LoVo (cell line): ENCODE results near the gene STK26.
A peak's percentile ranks its signal among the peaks of the same experiment; 100 is the strongest.
"Not testable (repeated sequence)": the region's sequence is repeated elsewhere in the genome, so short reads cannot be mapped to it uniquely, and the experiment has no call there.

ENCODE experiments used
- DNase-seq: peaks from one replicate; pipeline ENCODE4 v3.0.0-alpha.2; 2016; ENCODE audit warnings: low spot score

Gene STK26

DNA sequence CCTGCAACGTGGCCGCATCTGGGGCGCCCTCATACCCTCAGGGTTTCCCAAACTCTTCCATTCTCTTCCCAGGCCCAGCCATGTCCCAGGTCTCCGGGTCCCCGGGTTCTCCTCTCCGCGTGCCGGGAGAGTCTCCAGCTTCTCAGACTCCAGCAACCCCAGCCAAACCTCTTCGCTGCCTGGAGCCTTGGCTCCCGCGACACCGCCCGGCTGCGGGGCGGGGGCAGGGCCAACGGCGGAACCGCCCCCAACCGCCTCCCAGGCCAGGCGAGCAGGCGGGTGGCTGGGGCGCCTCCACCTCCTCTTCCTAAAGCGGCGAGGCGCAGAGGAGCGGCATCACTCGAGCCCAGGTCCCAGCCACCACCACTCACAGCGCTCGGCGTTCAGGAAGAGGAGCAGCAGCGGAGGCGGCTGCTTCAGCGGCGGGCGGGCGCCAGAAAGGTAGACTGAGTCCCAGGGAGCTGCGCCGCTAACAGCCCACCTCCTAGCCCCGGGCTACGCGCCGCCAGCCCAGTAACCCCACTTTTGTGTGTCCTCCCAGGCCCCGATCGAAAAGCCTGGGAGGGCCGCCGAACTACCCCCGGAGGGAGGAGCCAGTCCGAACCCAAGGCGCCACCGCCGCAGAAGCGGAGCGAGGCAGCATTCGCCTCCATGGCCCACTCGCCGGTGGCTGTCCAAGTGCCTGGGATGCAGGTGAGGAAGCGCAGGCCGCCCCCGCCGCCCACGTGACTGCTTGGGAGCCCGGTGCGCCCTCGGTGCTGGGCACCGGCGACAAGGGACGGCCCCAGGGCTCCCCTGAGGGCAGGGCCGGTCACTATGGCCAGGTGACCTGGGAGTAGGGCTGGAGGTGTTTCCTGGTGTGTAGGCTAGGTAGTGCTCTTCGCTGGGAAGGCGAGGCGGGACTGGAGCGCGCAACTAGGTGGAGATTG lies at the start of gene STK26:
Gene STK26 (plus strand): TSS at position 336 of the 929 bp plus-strand sequence. CDS start 316 bp downstream, at position 652.
- DNase-seq = peak; percentile 65

GRCh38 chrX:131975851-131976250 lies 47.3 kb upstream of the STK26 start:
- DNase-seq = no peak

GRCh38 chrX:131977619-131978018 lies 45.5 kb upstream of the STK26 start:
- no peak for DNase-seq

- no peak for DNase-seq
Measured at GRCh38 chrX:131979116-131979515, 44.0 kb upstream of the STK26 start.

- DNase-seq = no peak
Measured at GRCh38 chrX:131985526-131986049, 37.5 kb upstream of the STK26 start.

DNA sequence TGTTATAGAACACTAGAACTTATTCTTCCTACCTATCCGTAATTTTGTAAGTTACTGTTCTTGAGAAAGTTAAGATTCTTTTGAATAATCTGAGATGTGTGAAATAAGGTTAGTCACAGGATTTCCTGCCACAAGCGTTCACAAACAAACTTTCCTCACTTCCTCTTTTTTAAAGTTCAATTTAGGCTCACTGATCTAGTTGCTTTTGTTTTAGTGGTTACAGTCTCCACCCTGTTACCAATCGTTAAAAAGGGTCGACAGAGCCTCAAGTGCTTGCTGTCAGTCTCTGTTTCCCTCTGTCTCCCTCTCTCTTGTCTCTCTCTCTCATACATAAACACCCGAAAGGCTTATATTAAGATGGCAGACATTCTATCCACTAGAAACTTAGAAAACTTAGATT lies 35.9 kb upstream of the STK26 start:
- DNase-seq = no peak

DNA sequence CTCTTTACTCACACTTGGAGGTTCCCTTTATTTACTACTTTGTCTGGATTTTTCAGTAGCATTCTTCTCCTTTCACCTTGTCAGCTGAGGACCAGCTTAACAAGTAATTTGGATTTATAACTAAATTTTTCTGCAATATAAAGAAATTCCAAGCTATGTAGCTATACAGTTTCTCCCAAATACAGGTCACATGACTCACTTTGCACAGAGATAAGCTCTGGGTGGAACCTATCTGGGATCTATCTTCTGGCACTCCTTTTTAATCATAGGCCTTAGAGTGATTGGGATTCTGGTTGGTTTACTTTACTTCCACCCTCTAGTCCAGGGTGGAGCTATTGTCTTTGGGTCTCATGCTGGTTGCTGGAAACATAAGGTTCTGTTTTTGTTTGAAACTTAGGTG lies 34.9 kb upstream of the STK26 start:
- DNase-seq = no peak

- DNase-seq = peak; percentile 1
Measured at GRCh38 chrX:132001127-132001526, 22.0 kb upstream of the STK26 start.

- no peak for DNase-seq
Measured at GRCh38 chrX:132004728-132005127, 18.4 kb upstream of the STK26 start.

DNA sequence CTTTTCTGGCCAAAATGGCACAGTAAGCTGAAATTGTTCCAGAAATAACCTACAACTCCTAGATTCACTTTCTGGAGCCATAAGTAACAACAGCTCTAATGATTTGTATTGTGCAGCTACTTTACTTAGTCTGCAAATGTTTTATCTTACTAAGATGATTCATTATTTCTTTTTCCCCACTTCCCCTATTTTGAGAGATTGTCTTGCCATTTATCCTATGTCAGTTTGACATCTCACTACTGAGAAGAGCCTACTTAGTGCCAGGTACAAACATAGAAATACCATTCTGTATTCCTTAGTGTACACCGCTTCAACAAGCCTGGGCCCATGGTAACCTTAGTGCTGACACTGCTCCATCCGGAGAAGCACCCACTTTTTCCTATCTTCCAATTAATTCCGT lies 13.8 kb upstream of the STK26 start:
- DNase-seq = no peak

DNA sequence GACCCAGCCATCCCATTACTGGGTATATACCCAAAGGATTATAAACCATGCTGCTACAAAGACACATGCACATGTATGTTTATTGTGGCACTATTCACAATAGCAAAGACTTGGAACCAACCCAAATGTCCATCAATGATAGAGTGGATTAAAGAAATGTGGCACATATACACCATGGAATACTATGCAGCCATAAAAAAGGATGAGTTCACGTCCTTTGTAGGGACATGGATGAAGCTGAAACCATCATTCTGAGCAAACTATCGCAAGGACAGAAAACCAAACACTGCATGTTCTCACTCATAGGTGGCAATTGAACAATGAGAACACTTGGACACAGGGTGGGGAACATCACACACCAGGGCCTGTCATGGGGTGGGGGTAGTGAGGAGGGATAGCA lies 12.9 kb upstream of the STK26 start:
- not testable (repeated sequence) for DNase-seq

DNA sequence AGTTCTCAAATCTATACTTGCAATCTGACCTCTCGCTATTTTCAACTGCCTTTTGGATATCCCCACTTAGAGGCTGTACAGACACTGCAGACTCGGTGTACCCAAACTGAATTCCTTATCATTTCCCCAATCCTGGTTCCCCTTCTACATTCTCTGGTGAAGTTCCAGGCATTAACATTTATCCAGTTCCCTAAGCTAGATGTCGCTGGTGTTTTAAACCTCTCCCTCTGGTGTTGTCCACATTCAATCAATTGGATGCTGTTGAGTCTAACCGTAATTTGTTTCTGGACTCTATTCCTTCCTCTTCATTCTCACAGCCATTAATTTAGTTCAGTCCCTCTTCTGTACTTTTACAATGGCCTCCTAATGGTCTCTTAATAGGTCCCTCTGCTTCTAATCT lies 7.2 kb upstream of the STK26 start:
- no peak for DNase-seq

DNA sequence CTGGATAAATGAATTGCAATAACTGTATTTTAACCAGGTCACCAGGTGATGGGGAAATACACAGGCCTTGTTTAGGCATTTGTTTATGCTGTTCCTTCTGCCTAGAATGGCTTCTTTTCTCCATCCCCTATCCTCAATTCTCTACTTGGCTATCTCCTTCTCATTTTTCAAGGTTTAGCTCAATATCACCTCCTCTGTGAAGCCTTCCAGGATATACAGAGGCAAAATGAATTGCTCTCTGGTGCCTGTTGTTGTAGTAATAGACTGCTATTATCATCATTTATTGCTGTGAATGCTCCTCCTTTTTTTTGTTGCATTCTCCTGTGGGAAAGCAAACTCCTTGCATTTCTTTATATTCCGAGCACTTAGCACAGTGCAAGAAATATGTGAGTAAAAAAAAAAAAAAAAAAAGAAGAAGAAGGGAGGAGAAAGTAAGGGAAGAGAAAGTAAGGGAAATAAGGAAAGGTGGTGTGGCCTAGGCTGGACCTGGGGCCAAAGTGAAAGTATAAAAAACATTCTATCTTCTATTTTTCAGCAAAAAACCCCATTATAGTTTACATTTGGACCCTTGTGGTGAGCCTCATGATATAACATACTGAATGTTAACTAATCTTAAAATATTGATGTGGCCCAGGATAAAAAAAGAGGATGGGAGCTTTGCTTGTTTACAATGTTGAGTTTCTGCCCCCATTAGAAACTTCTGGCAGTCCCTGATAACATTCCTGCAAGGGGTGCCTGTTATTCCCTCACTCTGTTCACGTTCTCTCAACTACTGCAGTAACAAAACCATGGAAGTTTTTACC lies 6.3 kb upstream of the STK26 start:
- DNase-seq = no peak

DNA sequence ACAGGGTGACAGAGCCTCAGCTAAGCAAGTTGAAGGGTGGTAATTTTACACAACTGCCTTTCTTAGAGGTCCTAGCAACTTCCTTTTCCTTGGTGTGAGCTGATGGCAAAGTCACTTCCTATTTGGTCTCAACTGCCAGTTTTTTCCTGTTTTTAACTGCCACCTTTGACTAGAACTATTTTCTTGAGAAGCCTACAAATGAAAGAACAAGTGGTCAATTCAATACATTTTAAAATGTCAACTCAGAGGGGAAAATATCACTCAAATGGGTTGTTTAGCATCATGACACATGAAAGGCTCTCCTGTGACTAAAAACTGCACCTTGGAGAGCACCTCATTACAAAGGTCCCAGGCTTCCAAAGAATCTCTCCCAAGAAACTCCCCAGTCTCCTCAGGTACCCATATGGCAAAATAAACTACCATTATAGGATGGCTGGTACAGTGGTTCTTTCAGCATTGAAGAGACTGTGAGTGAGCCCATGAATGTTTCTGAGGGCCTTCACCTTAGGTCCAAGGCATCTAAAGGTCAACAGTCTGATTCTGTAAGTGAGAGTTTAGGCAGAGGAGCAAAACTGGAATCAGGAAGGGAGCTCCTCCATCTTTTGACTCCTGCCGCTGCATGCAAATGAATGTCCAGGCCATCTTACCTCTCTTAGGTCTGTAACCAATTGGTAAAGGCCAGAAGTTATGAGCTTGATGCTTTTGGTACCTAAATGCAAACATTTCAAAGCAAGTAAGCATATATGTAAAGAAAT lies 5.5 kb upstream of the STK26 start:
- DNase-seq = no peak

GRCh38 chrX:132022198-132022966 lies 720 bp upstream of the STK26 start:
- peak; percentile 5 for DNase-seq

DNA sequence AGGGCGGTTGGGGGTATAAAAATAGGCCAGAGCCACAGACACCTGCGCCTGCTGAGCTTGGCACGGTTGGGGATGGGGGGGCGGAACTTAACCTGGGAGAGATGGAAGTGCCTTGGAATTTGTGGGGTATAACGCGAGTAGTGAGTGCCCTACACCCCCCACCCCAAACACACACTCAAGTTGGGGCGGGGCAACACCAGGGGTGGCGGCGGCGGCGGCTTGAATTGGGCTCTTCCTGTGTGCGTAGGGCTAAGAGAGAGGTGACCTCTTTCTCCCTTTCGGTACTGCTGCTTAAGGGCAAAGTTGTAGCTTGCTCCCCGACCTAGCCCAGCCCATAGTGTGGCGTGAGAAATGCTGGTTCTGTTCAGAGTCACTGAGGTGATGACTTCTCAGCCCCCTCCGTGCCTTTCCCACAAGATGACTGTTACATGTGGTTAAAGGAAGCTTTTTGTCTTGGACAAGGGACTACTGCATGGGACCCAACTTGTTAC lies 839 bp downstream of the STK26 start:
- DNase-seq = peak; percentile 1

DNA sequence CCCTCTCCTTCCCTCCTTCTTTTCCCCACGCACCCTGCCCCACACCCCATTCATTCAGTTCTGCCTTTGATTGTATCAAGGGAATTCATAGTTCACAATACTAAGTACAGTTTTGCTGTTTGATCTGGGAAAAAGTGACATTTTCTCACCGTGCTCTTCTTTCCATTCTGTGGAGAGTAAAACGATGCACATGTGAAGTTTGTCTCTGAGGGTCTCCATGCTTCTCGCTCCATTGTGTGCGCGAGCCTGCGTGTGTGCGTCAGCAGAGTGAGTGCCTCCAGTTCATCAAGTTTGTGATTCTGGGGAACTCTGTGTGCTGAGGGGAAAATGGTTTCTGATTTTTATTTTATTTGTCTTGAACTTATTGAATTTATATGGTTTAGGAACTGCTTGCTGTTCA lies 1.9 kb downstream of the STK26 start:
- DNase-seq = no peak

- DNase-seq = no peak
Measured at GRCh38 chrX:132030264-132030663, 7.2 kb downstream of the STK26 start.

DNA sequence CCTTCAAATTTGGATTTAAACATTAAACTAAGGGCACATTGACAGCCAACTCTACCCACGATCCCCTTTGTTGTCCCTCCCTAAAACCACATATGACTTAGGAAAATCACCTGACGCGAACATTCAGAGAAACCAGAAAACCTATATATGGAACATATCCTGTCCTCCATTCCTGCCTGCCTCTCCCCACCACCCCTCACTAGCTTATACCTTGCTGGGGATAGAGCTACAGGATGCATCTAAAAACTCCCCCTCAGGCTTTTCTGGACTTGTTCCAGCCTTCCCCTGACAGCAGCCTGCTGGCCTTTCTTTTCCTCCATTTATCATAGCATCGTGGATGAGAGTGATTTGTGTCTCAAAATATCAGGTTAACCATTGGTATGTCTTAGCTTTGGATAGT lies 8.8 kb downstream of the STK26 start:
- no peak for DNase-seq

- DNase-seq = no peak
Measured at GRCh38 chrX:132033166-132033565, 10.1 kb downstream of the STK26 start.

DNA sequence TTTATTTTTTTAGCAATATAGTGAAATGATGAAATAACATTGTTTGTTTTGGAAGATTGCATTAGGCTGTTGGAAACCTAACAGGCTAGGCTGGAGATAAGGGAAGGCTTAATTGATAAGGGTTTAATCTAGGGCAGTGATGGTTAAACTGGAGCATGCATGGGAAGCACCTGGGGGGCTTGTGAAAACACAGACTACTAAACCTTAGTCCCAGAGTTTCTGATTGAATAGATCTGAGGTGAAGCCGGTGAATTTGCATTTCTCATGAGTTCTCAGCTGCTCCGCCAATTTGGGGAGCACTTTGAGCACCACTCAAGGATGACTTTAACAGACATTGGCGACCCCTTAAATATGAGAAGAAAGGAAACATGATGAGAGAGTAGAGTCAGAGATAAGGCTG lies 11.5 kb downstream of the STK26 start:
- DNase-seq = no peak
